Activated CD8-positive, alpha-beta T cell treated with anti-CD3 and anti-CD28 coated beads for 36 hours (primary cell): ENCODE measurements around the gene FKBP2. TPM values are rescaled to one million over a fixed set of nuclear protein-coding genes. Genes with fewer than 3 reads are reported as not detected.

Source experiments
- ATAC-seq: fragments of 200-7000 bp; cut with Tn5 transposase; one replicate; pipeline ENCODE4 v1.10.0; 2021; ENCODE audit warnings: mild to moderate bottlenecking, moderate library complexity
- CTCF ChIA-PET: fragments of 350-600 bp; sonication (Branson Sonifier 250); formaldehyde crosslinking; loops from one replicate; lab custom pipeline; 2021; ENCODE audit warnings: antibody characterized with exemption; lab: Charles Lee
- POLR2A ChIA-PET: fragments of 350-600 bp; sonication (Branson Sonifier 250); formaldehyde crosslinking; loops from one replicate; lab custom pipeline; 2021; ENCODE audit warnings: antibody characterized with exemption; lab: Charles Lee
- DNase-seq: peaks from one replicate; pipeline ENCODE4 v3.0.0-alpha.2; 2020
- H3K27ac Mint-ChIP-seq: one replicate; pipeline ENCODE4 v1.8.0; 2021; ENCODE audit warnings: mild to moderate bottlenecking, mixed read lengths
- H3K27me3 Mint-ChIP-seq: one replicate; pipeline ENCODE4 v1.8.0; 2021; ENCODE audit warnings: mixed read lengths
- H3K36me3 Mint-ChIP-seq: one replicate; pipeline ENCODE4 v1.8.0; 2021; ENCODE audit warnings: low read depth, mixed read lengths
- H3K4me1 Mint-ChIP-seq: one replicate; pipeline ENCODE4 v1.8.0; 2021; ENCODE audit warnings: low read depth, mixed read lengths
- H3K4me3 Mint-ChIP-seq: one replicate; pipeline ENCODE4 v1.8.0; 2021; ENCODE audit warnings: mild to moderate bottlenecking, moderate library complexity, mixed read lengths
- H3K9me3 Mint-ChIP-seq: one replicate; pipeline ENCODE4 v1.8.0; 2021; ENCODE audit warnings: mixed read lengths
- CTCF ChIP-seq: fragments of 200-600 bp; IDR thresholded peaks from one replicate; pipeline ENCODE4 v1.8.0; 2022; ENCODE audit warnings: antibody characterized with exemption, mild to moderate bottlenecking
- intact Hi-C: fragments of 100-400 bp; cut with micrococcal nuclease; formaldehyde crosslinking; loops from one replicate; pipeline ENCODE4 v1.10.0; 2022
- total RNA-seq, 2 experiments: library from RNA; stranded (reverse); gene quantifications; one replicate each; pipeline ENCODE4 v1.2.3, GENCODE V29; 2021

The FKBP2 gene
- total RNA-seq, 2 experiments from 2014 or later, result 23.5 to 26.9 TPM

- no peak overlapping the region for H3K27ac Mint-ChIP-seq
- TF ChIP-seq CTCF, result no peak
- peaks cover 17% of the 10 kb centered on the region for H3K36me3 Mint-ChIP-seq
- ChIA-PET POLR2A (interaction anchor here (1.0 to 1.5 kb wide), 4 partner anchors 13 to 57 kb away, joined by 3 to 4 read pairs (median 4); partner anchors contain the start of gene PLCB3), CTCF (interaction anchor here (1.1 to 1.6 kb wide), 3 partner anchors 14 to 39 kb away, joined by 4 to 10 read pairs (median 8); partner anchors contain the start of gene CATSPERZ)
- no peak overlapping the region for H3K4me3 Mint-ChIP-seq
- DNase-seq, result no peak
- ATAC-seq, result no peak
- no peaks in the 10 kb centered on the region for H3K27me3 Mint-ChIP-seq
- no peaks in the 10 kb centered on the region for H3K9me3 Mint-ChIP-seq
- intact Hi-C loops, result no loop called here
- H3K4me1 Mint-ChIP-seq, result peaks cover 26% of the 10 kb centered on the region
These were observed 23.5 kb downstream of the FKBP2 start for GRCh38 chr11:64264371-64264852.

DNA sequence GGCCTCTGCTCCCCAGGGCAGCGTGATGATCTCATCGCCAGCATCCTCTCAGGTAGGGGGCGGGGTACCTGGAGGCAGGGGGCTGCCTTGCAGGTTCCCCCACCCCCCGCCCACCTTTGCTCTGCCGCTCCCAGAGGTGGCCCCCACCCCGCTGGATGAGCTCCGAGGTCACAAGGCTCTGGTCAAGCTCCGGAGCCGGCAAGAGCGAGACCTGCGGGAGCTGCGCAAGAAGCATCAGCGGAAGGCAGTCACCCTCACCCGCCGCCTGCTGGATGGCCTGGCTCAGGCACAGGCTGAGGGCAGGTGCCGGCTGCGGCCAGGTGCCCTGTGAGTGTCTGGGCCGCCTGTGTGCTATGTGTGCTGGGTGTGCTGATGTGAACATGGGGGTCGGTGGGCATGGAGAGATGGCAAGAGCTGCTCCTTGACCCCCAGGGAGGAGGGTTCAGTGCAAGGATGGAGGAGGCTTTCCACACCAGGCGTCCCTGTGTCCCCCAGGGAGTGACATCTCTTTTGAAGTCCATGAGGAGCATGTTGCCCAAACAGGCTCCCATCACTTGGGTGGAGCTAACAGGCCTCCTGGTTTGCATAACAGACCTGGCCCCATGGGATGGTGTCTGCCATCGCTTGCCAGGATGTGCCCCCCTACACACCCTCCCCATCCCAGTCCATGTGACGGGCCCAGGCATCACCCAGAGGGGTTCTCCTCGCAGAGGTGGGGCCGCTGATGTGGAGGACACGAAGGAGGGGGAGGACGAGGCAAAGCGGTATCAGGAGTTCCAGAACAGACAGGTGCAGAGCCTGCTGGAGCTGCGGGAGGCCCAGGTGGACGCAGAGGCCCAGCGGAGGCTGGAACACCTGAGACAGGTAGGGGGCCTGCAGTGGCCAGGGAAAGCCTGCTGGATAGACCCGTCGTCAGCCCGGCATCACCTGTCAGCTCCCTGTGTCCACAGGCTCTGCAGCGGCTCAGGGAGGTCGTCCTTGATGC is 24.6 kb downstream of the FKBP2 start:
- Mint-ChIP-seq H3K27ac (peak overlapping the region; percentile 20), H3K4me3 (no peak overlapping the region), H3K9me3 (no peaks in the 10 kb centered on the region), H3K4me1 (peaks cover 15% of the 10 kb centered on the region), H3K27me3 (no peaks in the 10 kb centered on the region), H3K36me3 (peaks cover 10% of the 10 kb centered on the region)
- POLR2A ChIA-PET, result interaction anchor here (1.0 to 1.5 kb wide), 2 partner anchors 15 to 51 kb away, joined by 3 to 4 read pairs; partner anchors contain the start of gene PLCB3
- no peak for TF ChIP-seq CTCF
- ATAC-seq (no peak), DNase-seq (no peak)
- CTCF ChIA-PET, result interaction anchor here (1.1 to 5.3 kb wide), 3 partner anchors 15 to 61 kb away, joined by 8 to 22 read pairs (median 10); partner anchors contain the start of gene CATSPERZ
- intact Hi-C loops, result no loop called here

GRCh38 chr11:64266339-64266738 is 25.4 kb downstream of the FKBP2 start:
- CTCF ChIA-PET, result interaction anchor here (5.3 kb wide), 1 partner anchor 62 kb away, joined by 22 read pairs; no protein-coding TSS in a partner anchor

GRCh38 chr11:64267207-64267945 is 26.5 kb downstream of the FKBP2 start:
- no peak for ATAC-seq
- TF ChIP-seq CTCF, result no peak
- POLR2A ChIA-PET, result interaction anchor here (0.9 to 6.6 kb wide), 5 partner anchors 8 to 57 kb away, joined by 3 to 132 read pairs (median 11); partner anchors contain the start of genes BAD, PLCB3 and PPP1R14B

More at GRCh38 chr11:64266339-64266738, 25.4 kb downstream of the FKBP2 start:
- ATAC-seq (no peak), DNase-seq (no peak)
- peaks cover 15% of the 10 kb centered on the region for H3K4me1 Mint-ChIP-seq
- H3K9me3 Mint-ChIP-seq, result no peaks in the 10 kb centered on the region
- peak overlapping the region; percentile 20 for H3K27ac Mint-ChIP-seq
- no peaks in the 10 kb centered on the region for H3K27me3 Mint-ChIP-seq
- POLR2A ChIA-PET, result interaction anchor here (6.6 kb wide), 1 partner anchor 18 kb away, joined by 132 read pairs; the partner anchor contains the start of genes PLCB3 and PPP1R14B
- peaks cover 10% of the 10 kb centered on the region for H3K36me3 Mint-ChIP-seq
- intact Hi-C loops, result no loop called here
- no peak overlapping the region for H3K4me3 Mint-ChIP-seq
- no peak for TF ChIP-seq CTCF

More at GRCh38 chr11:64267207-64267945, 26.5 kb downstream of the FKBP2 start:
- Mint-ChIP-seq H3K4me3 (peak overlapping the region; percentile 96), H3K4me1 (peaks cover 20% of the 10 kb centered on the region), H3K27ac (peak overlapping the region; percentile 95), H3K9me3 (no peaks in the 10 kb centered on the region), H3K27me3 (no peaks in the 10 kb centered on the region), H3K36me3 (peaks cover 10% of the 10 kb centered on the region)
- DNase-seq, result no peak
- intact Hi-C loops, result no loop called here
- CTCF ChIA-PET, result interaction anchor here (1.2 to 6.1 kb wide), 6 partner anchors 15 to 88 kb away, joined by 3 to 77 read pairs (median 8); partner anchors contain the start of genes ESRRA and PLCB3
